IMR-90 (cell line): ENCODE data around the gene GPSM3. TPM values are rescaled to one million over a fixed set of nuclear protein-coding genes. Genes with fewer than 3 reads are reported as not detected.

Experiments used
- ATAC-seq: fragments of 200-7000 bp; cut with Tn5 transposase; 2 replicates; pipeline ENCODE4 v1.9.1; 2020; ENCODE audit warnings: low read depth, mild to moderate bottlenecking, moderate library complexity
- BruUV-seq: library from RNA; stranded (reverse); fragments of 400-500 nt; replicated peaks from 2 replicates; lab custom pipeline; 2021; lab: Mats Ljungman, UMichigan
- CTCF ChIA-PET: fragments of 300-600 bp; formaldehyde crosslinking; extraction: SDS; loops from one replicate; lab custom pipeline; 2021; ENCODE audit warnings: antibody characterized with exemption; lab: Yijun Ruan, JAX
- POLR2A ChIA-PET: fragments of 300-600 bp; sonication (Branson Sonifier 250); formaldehyde crosslinking; loops from one replicate; lab custom pipeline; 2022; ENCODE audit warnings: antibody characterized with exemption; ENCODE audit not compliant: unreplicated experiment; lab: Charles Lee
- DNase-seq: peaks from one replicate; pipeline ENCODE4 v3.0.0; 2013
- H2AFZ ChIP-seq: replicated peaks from 2 replicates; pipeline ENCODE3; 2013; ENCODE audit warnings: low read length, mild to moderate bottlenecking; ENCODE audit not compliant: poor library complexity
- H2AK5ac ChIP-seq: 2 replicates; pipeline ENCODE4 v1.6.1; 2013; ENCODE audit warnings: low read depth, low read length, inconsistent platforms
- H2AK9ac ChIP-seq: replicated peaks from 2 replicates; pipeline ENCODE3; 2013; ENCODE audit warnings: mild to moderate bottlenecking, low read depth, low read length, moderate library complexity; ENCODE audit not compliant: poor library complexity
- H2BK120ac ChIP-seq: 2 replicates; pipeline ENCODE4 v1.6.1; 2013; ENCODE audit warnings: low read depth, low read length, inconsistent platforms
- H2BK15ac ChIP-seq: 3 replicates; pipeline ENCODE4 v1.6.1; 2013; ENCODE audit warnings: low read depth, low read length, inconsistent platforms
- H2BK20ac ChIP-seq: 2 replicates; pipeline ENCODE4 v1.6.1; 2013; ENCODE audit warnings: low read depth, mild to moderate bottlenecking, inconsistent platforms, low read length, moderate library complexity
- H2BK5ac ChIP-seq: 2 replicates; pipeline ENCODE4 v1.6.1; 2013; ENCODE audit warnings: mild to moderate bottlenecking, low read depth, low read length, inconsistent platforms; ENCODE audit not compliant: poor library complexity, severe bottlenecking
- H3K14ac ChIP-seq: replicated peaks from 2 replicates; pipeline ENCODE4 v1.6.1; 2013; ENCODE audit warnings: low read depth, low read length, inconsistent platforms
- H3K18ac ChIP-seq: 2 replicates; pipeline ENCODE4 v1.6.1; 2013; ENCODE audit warnings: low read depth, low read length, control low read depth
- H3K23ac ChIP-seq: 2 replicates; pipeline ENCODE4 v1.6.1; 2013; ENCODE audit warnings: low read depth, low read length, inconsistent platforms
- H3K27ac ChIP-seq: 2 replicates; pipeline ENCODE4 v1.5.1; 2013; ENCODE audit warnings: mild to moderate bottlenecking, control low read depth, low read length; ENCODE audit not compliant: insufficient read depth
- H3K27me3 ChIP-seq: 2 replicates; pipeline ENCODE4 v1.6.1; 2013; ENCODE audit warnings: low read length; ENCODE audit not compliant: control insufficient read depth, insufficient read depth
- H3K36me3 ChIP-seq: 2 replicates; pipeline ENCODE4 v1.6.1; 2013; ENCODE audit warnings: low read length, mixed read lengths; ENCODE audit not compliant: control insufficient read depth, insufficient read depth
- H3K4ac ChIP-seq: 2 replicates; pipeline ENCODE4 v1.6.1; 2013; ENCODE audit warnings: low read depth, low read length, inconsistent platforms
- H3K4me1 ChIP-seq: 2 replicates; pipeline ENCODE4 v1.6.1; 2013; ENCODE audit warnings: low read length, mixed read lengths; ENCODE audit not compliant: control insufficient read depth, insufficient read depth
- H3K4me2 ChIP-seq: 2 replicates; pipeline ENCODE4 v1.6.1; 2013; ENCODE audit warnings: low read depth, mild to moderate bottlenecking, control low read depth, low read length, moderate library complexity
- H3K4me3 ChIP-seq: 2 replicates; pipeline ENCODE4 v1.5.1; 2013; ENCODE audit warnings: low read depth, mild to moderate bottlenecking, control low read depth, low read length, moderate library complexity; ENCODE audit not compliant: insufficient read depth
- H3K56ac ChIP-seq: 2 replicates; pipeline ENCODE4 v1.6.1; 2013; ENCODE audit warnings: low read length, inconsistent platforms; ENCODE audit not compliant: insufficient read depth; ENCODE audit errors: extremely low read depth
- H3K79me1 ChIP-seq, 2 experiments: 2 replicates each; pipeline ENCODE4 v1.6.1; 2013; ENCODE audit warnings: low read length in 2 of 2, inconsistent platforms in 1 of 2, low read depth in 1 of 2
- H3K9ac ChIP-seq: 2 replicates; pipeline ENCODE4 v1.6.1; 2013; ENCODE audit warnings: low read depth, low read length, control low read depth
- H3K9me1 ChIP-seq: 2 replicates; pipeline ENCODE4 v1.6.1; 2013; ENCODE audit warnings: low read length, inconsistent platforms; ENCODE audit not compliant: insufficient read depth
- H3K9me3 ChIP-seq: 2 replicates; pipeline ENCODE4 v1.6.1; 2013; ENCODE audit warnings: low read length; ENCODE audit not compliant: control insufficient read depth, insufficient read depth
- H4K20me1 ChIP-seq: 2 replicates; pipeline ENCODE4 v1.6.1; 2013; ENCODE audit warnings: low read length, inconsistent platforms; ENCODE audit not compliant: insufficient read depth
- H4K5ac ChIP-seq: 2 replicates; pipeline ENCODE4 v1.6.1; 2013; ENCODE audit warnings: mild to moderate bottlenecking, low read depth, low read length, control low read depth
- H4K8ac ChIP-seq, 2 experiments: 2 replicates each; pipeline ENCODE4 v1.6.1; 2013; ENCODE audit warnings: low read depth in 2 of 2, low read length in 2 of 2, control low read depth in 1 of 2, inconsistent platforms in 1 of 2
- H4K91ac ChIP-seq: 2 replicates; pipeline ENCODE4 v1.6.1; 2013; ENCODE audit warnings: low read depth, low read length, inconsistent platforms; ENCODE audit not compliant: insufficient read depth
- BHLHE40 ChIP-seq: fragments of 150-350 bp; IDR thresholded peaks from 2 replicates; pipeline ENCODE4 v1.6.1; 2016; ENCODE audit warnings: mild to moderate bottlenecking, low read depth, low read length
- CEBPB ChIP-seq: IDR thresholded peaks from 2 replicates; pipeline ENCODE4 v1.6.1; 2012; ENCODE audit warnings: low read depth, low read length, improper control_type of control experiment
- CHD1 ChIP-seq: IDR thresholded peaks from 2 replicates; pipeline ENCODE4 v1.6.1; 2012; ENCODE audit warnings: low read depth, low read length, improper control_type of control experiment
- CTCF ChIP-seq: conservative IDR thresholded peaks from 2 replicates; pipeline ENCODE4 v1.5.1; 2012; ENCODE audit warnings: mild to moderate bottlenecking, low read depth, low read length, improper control_type of control experiment
- ELK1 ChIP-seq: fragments of 150-350 bp; IDR thresholded peaks from 2 replicates; pipeline ENCODE4 v1.6.1; 2016; ENCODE audit warnings: low read depth, mild to moderate bottlenecking, low read length, moderate library complexity, borderline replicate concordance
- FOS ChIP-seq: fragments of 150-350 bp; IDR thresholded peaks from 2 replicates; pipeline ENCODE4 v1.6.1; 2016; ENCODE audit warnings: low read depth, low read length
- MAFK ChIP-seq: IDR thresholded peaks from 2 replicates; pipeline ENCODE4 v1.6.1; 2012; ENCODE audit warnings: low read depth, low read length, improper control_type of control experiment
- MAZ ChIP-seq: IDR thresholded peaks from 2 replicates; pipeline ENCODE4 v1.6.1; 2012; ENCODE audit warnings: low read depth, mild to moderate bottlenecking, low read length, improper control_type of control experiment, moderate library complexity, borderline replicate concordance
- MXI1 ChIP-seq: IDR thresholded peaks from 2 replicates; pipeline ENCODE4 v1.6.1; 2012; ENCODE audit warnings: low read depth, mild to moderate bottlenecking, low read length, moderate library complexity, borderline replicate concordance
- NFE2L2 ChIP-seq: fragments of 150-350 bp; IDR thresholded peaks from 2 replicates; pipeline ENCODE4 v1.6.1; 2016; ENCODE audit warnings: low read depth, mild to moderate bottlenecking, low read length
- RAD21 ChIP-seq: IDR thresholded peaks from 2 replicates; pipeline ENCODE4 v1.6.1; 2012; ENCODE audit warnings: low read length, improper control_type of control experiment
- RCOR1 ChIP-seq: IDR thresholded peaks from 2 replicates; pipeline ENCODE4 v1.6.1; 2012; ENCODE audit warnings: mild to moderate bottlenecking, low read length, improper control_type of control experiment; ENCODE audit not compliant: insufficient replicate concordance
- RFX5 ChIP-seq: IDR thresholded peaks from 2 replicates; pipeline ENCODE4 v1.8.0; 2012; ENCODE audit warnings: low read depth, mild to moderate bottlenecking, low read length, moderate library complexity
- SMC3 ChIP-seq: fragments of 150-350 bp; IDR thresholded peaks from 2 replicates; pipeline ENCODE4 v1.6.1; 2016; ENCODE audit warnings: low read depth, mild to moderate bottlenecking, antibody characterized with exemption, low read length, moderate library complexity
- USF2 ChIP-seq: fragments of 150-350 bp; IDR thresholded peaks from 2 replicates; pipeline ENCODE4 v1.6.1; 2017; ENCODE audit warnings: mild to moderate bottlenecking, antibody characterized with exemption, low read length, low read depth
- WGBS, 2 experiments: methylation state at CpG; one replicate each; pipeline versions ENCODE4 v1.1.5 to v1.1.7; 2013; ENCODE audit warnings: missing lambda C conversion rate in 2 of 2; ENCODE audit not compliant: insufficient read length in 1 of 2; ENCODE audit errors: extremely low coverage in 2 of 2; 5-methylcytosine and 5-hydroxymethylcytosine counted together
- dilution Hi-C: fragments of 300-500 bp; cut with HindIII; formaldehyde crosslinking; loops from one replicate; pipeline ENCODE4 v1.14.3; 2018; ENCODE audit warnings: low sequenced_read_pairs; ENCODE audit not compliant: unreplicated experiment
- in situ Hi-C: fragments of 300-500 bp; cut with MboI; formaldehyde crosslinking; loops from 3 replicates; pipeline ENCODE4 v1.14.3; 2019; ENCODE audit warnings: low sequenced_read_pairs, inconsistent platforms, mixed read lengths
- intact Hi-C: fragments of 100-400 bp; cut with micrococcal nuclease; formaldehyde crosslinking; loops from 2 replicates; pipeline ENCODE4 v1.10.0; 2022
- polyA plus RNA-seq, 3 experiments: library from polyadenylated mRNA; depleted of rRNA; stranded (reverse); fragments of >200 nt; gene quantifications; 2 replicates each; pipeline ENCODE4 v1.2.3, GENCODE V29; 2012; ENCODE audit warnings: low replicate concordance in 1 of 3
- total RNA-seq: library from RNA; depleted of rRNA; stranded (reverse); fragments of >200 nt; gene quantifications from 2 replicates; pipeline ENCODE4 v1.2.3, GENCODE V29; 2012

GPSM3 gene
- total and polyA plus RNA-seq, 2 of the 4 experiments (the other 2 are of a cell fraction), result 3.0 to 9.8 TPM

DNA sequence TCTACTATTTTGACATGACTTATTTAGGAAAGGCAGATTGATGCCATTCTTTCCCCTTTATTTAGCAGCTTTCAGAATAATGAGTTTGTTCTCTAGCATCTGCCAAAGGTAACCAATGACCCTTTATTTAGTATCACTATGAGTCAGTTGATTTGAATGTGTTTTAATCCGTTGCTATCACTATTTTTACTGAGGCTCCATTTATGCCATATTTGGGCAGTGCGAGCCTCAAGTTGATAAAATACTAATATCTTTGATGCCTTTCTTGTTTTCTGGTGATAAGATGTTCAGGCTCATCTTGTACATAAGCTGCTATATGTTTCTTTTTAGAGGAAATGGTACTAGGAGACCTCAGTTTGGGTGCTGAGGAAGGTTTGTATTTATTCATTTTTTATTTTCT is 47.0 kb upstream of the GPSM3 start:
- no peak overlapping the region for H3K14ac ChIP-seq
- DNase-seq (no peak), ATAC-seq (no peak)
- no peak overlapping the region for H2AFZ ChIP-seq
- H3K23ac ChIP-seq, result no peak overlapping the region
- CTCF ChIA-PET, result no interaction called here
- H3K4ac ChIP-seq, result no peak overlapping the region
- WGBS, 2 experiments, result no CpG with 5 or more reads among the region's 2 CpGs
- H2AK5ac ChIP-seq, result no peak overlapping the region
- H4K5ac ChIP-seq, result no peak overlapping the region
- H3K27me3 ChIP-seq, result peaks cover 9% of the 10 kb centered on the region
- no TSS peak for BruUV-seq
- intact Hi-C loops, result no loop called here
- in situ Hi-C loops, result no loop called here
- H3K27ac ChIP-seq, result no peak overlapping the region
- no peak overlapping the region for H3K4me2 ChIP-seq
- H2BK5ac ChIP-seq, result no peak overlapping the region
- H2BK15ac ChIP-seq, result no peak overlapping the region
- H4K8ac ChIP-seq, result no peak overlapping the region
- no peak overlapping the region for H2AK9ac ChIP-seq
- POLR2A ChIA-PET, result no interaction called here
- H3K9me3 ChIP-seq, result no peaks in the 10 kb centered on the region
- H3K79me1 ChIP-seq, result no peaks in the 10 kb centered on the region
- dilution Hi-C loops, result no loop called here
- no peak overlapping the region for H3K4me3 ChIP-seq
- TF ChIP-seq RFX5, result no peak
- TF ChIP-seq RCOR1, result no peak
- TF ChIP-seq ELK1, result no peak
- TF ChIP-seq CEBPB, result no peak
- TF ChIP-seq MAFK, result no peak
- TF ChIP-seq CHD1, result no peak
- no peak for TF ChIP-seq MAZ
- no peak for TF ChIP-seq FOS
- TF ChIP-seq CTCF, result no peak
- no peak for TF ChIP-seq BHLHE40
- no peak for TF ChIP-seq RAD21
- TF ChIP-seq MXI1, result no peak
- TF ChIP-seq SMC3, result no peak
- no peak for TF ChIP-seq USF2
- TF ChIP-seq NFE2L2, result no peak
- H3K4me1 ChIP-seq, result no peaks in the 10 kb centered on the region
- no peak overlapping the region for H2BK120ac ChIP-seq
- H4K91ac ChIP-seq, result no peak overlapping the region
- H3K56ac ChIP-seq, result no peak overlapping the region
- no peaks in the 10 kb centered on the region for H3K9me1 ChIP-seq
- no peak overlapping the region for H3K9ac ChIP-seq
- H3K18ac ChIP-seq, result no peak overlapping the region
- no peak overlapping the region for H2BK20ac ChIP-seq
- H4K20me1 ChIP-seq, result no peaks in the 10 kb centered on the region
- no peaks in the 10 kb centered on the region for H3K36me3 ChIP-seq
